HG03039 (cell line): Measurements from ENCODE around the gene CHRM5.
"Not testable (repeated sequence)": the region's sequence is repeated elsewhere in the genome, so short reads cannot be mapped to it uniquely, and the experiment has no call there.

Experiments
- ATAC-seq: cut with Tn5 transposase; IDR thresholded peaks from one replicate; pipeline ENCODE4 v1.9.1; 2021; ENCODE audit warnings: mild to moderate bottlenecking, moderate library complexity; ENCODE audit not compliant: unreplicated experiment

CHRM5 gene

GRCh38 chr15:33987444-33987843, 19.1 kb downstream of the CHRM5 start:
- no peak for ATAC-seq

GRCh38 chr15:33988384-33988783, 20.1 kb downstream of the CHRM5 start:
- ATAC-seq: no peak

GRCh38 chr15:33994005-33994615, 25.8 kb downstream of the CHRM5 start:
- no peak for ATAC-seq

GRCh38 chr15:33995666-33996065, 27.4 kb downstream of the CHRM5 start:
- not testable (repeated sequence) for ATAC-seq

- ATAC-seq: no peak
Measured at GRCh38 chr15:34001536-34001935, 33.2 kb downstream of the CHRM5 start.

- ATAC-seq: no peak
Measured at GRCh38 chr15:34006381-34006780, 38.1 kb downstream of the CHRM5 start.

- ATAC-seq: no peak
Measured at GRCh38 chr15:34009656-34010055, 41.4 kb downstream of the CHRM5 start.

- ATAC-seq: no peak
Measured at GRCh38 chr15:34010921-34011320, 42.6 kb downstream of the CHRM5 start.

- ATAC-seq: no peak
Measured at GRCh38 chr15:34011481-34011880, 43.2 kb downstream of the CHRM5 start.

- ATAC-seq: no peak
Measured at GRCh38 chr15:34012461-34013028, 44.2 kb downstream of the CHRM5 start.

GRCh38 chr15:34013746-34014145, 45.4 kb downstream of the CHRM5 start:
- ATAC-seq: no peak

- no peak for ATAC-seq
Measured at GRCh38 chr15:34014556-34014955, 46.3 kb downstream of the CHRM5 start.

GRCh38 chr15:34018021-34018645, 49.8 kb downstream of the CHRM5 start:
- no peak for ATAC-seq

GRCh38 chr15:34018738-34019137, 50.4 kb downstream of the CHRM5 start:
- not testable (repeated sequence) for ATAC-seq

GRCh38 chr15:34019369-34019990, 51.2 kb downstream of the CHRM5 start:
- no peak for ATAC-seq

GRCh38 chr15:34023907-34024306, 55.6 kb downstream of the CHRM5 start:
- ATAC-seq: no peak

- ATAC-seq: no peak
Measured at GRCh38 chr15:34025252-34025651, 57.0 kb downstream of the CHRM5 start.

- ATAC-seq: no peak
Measured at GRCh38 chr15:34027606-34028005, 59.3 kb downstream of the CHRM5 start.

GRCh38 chr15:34031987-34032760, 63.9 kb downstream of the CHRM5 start:
- ATAC-seq: no peak

GRCh38 chr15:34038023-34038870, 70.0 kb downstream of the CHRM5 start:
- peak; percentile 63 for ATAC-seq
